ENCODE data around the gene NUDT1.

NUDT1 gene

GRCh38 chr7:2197436-2198155 is 44.4 kb upstream of the NUDT1 start:
- 95% methylated on average over 12 of the region's 21 CpGs for WGBS (ENCODE audit: insufficient coverage)
- Histone ChIP-seq H3K4me3 (ENCODE audit: control insufficient read depth in 1 of 7, extremely low read depth in 1 of 7, insufficient read depth in 4 of 7, low read depth in 2 of 7, low read length in 6 of 7) (no peak overlapping the region), H3K27me3 (replicated peaks in 2 of 5; ENCODE audit: control insufficient read depth in 4 of 5, insufficient read depth in 5 of 5, low read length in 4 of 5) (no peaks in the 10 kb centered on the region), H3K4me1 (ENCODE audit: control extremely low read depth in 1 of 4, control insufficient read depth in 4 of 4, insufficient read depth in 4 of 4, low read length in 3 of 4) (no peaks in the 10 kb centered on the region), H3K36me3 (ENCODE audit: control insufficient read depth in 4 of 4, insufficient read depth in 4 of 4, low read length in 3 of 4) (peaks cover 8 to 76% (median 42%) of the 10 kb centered on the region in 4 experiments), H3K27ac (ENCODE audit: insufficient read depth in 1 of 2, low read depth in 1 of 2, low read length in 2 of 2, poor library complexity in 1 of 2, severe bottlenecking in 2 of 2) (no peak overlapping the region), H3K9me3 (ENCODE audit: control extremely low read depth in 1 of 5, control insufficient read depth in 4 of 5, insufficient read depth in 2 of 5, low read depth in 1 of 5, low read length in 4 of 5) (peaks cover 0 to 12% (median 9%) of the 10 kb centered on the region in 5 experiments)
- no peak for DNase-seq
- ChIA-PET CTCF (no interaction called here), POLR2A (no interaction called here)

DNA sequence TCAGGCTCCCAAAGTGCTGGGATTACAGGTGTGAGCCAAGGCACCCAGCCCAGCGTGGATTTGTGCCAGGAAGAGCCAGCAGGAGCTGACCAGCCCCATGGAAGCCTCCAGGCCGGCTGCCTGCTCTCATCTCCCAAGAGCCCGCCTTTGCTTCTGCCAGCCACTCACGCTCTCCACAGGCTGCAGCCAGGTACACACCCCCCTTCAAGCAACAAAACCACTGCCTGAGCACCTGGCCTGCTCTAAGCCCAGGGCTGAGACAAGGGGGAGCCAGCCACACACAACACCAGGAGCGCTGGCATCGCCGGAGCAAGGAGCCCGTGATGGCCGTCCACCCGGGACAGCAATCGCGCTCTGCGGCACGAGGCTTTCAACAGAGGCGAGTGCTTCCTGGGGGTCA is 43.8 kb upstream of the NUDT1 start:
- CTCF ChIA-PET, result no interaction called here
- no peak for DNase-seq
- no peak overlapping the region for H3K4me3 ChIP-seq (ENCODE audit: control insufficient read depth in 1 of 7, extremely low read depth in 1 of 7, insufficient read depth in 4 of 7, low read depth in 2 of 7, low read length in 6 of 7)
- H3K27ac ChIP-seq (ENCODE audit: insufficient read depth in 1 of 2, low read depth in 1 of 2, low read length in 2 of 2, poor library complexity in 1 of 2, severe bottlenecking in 2 of 2), result no peak overlapping the region
- POLR2A ChIA-PET, result no interaction called here
- H3K36me3 ChIP-seq (ENCODE audit: control insufficient read depth in 4 of 4, insufficient read depth in 4 of 4, low read length in 3 of 4), result peaks cover 8 to 76% (median 41%) of the 10 kb centered on the region in 4 experiments
- peaks cover 0 to 12% (median 9%) of the 10 kb centered on the region in 5 experiments for H3K9me3 ChIP-seq (ENCODE audit: control extremely low read depth in 1 of 5, control insufficient read depth in 4 of 5, insufficient read depth in 2 of 5, low read depth in 1 of 5, low read length in 4 of 5)
- no peaks in the 10 kb centered on the region for H3K27me3 ChIP-seq (replicated peaks in 2 of 5; ENCODE audit: control insufficient read depth in 4 of 5, insufficient read depth in 5 of 5, low read length in 4 of 5)
- H3K4me1 ChIP-seq (ENCODE audit: control extremely low read depth in 1 of 4, control insufficient read depth in 4 of 4, insufficient read depth in 4 of 4, low read length in 3 of 4), result no peaks in the 10 kb centered on the region
- WGBS (ENCODE audit: insufficient coverage), result over 99% methylated on average over 12 of the region's 15 CpGs

GRCh38 chr7:2198760-2199159 is 43.3 kb upstream of the NUDT1 start:
- H3K9me3 ChIP-seq (ENCODE audit: control extremely low read depth in 1 of 5, control insufficient read depth in 4 of 5, insufficient read depth in 2 of 5, low read depth in 1 of 5, low read length in 4 of 5), result peaks cover 0 to 12% (median 9%) of the 10 kb centered on the region in 5 experiments
- CTCF ChIA-PET, result no interaction called here
- no peak overlapping the region for H3K27ac ChIP-seq (ENCODE audit: insufficient read depth in 1 of 2, low read depth in 1 of 2, low read length in 2 of 2, poor library complexity in 1 of 2, severe bottlenecking in 2 of 2)
- WGBS (ENCODE audit: insufficient coverage), result 96% methylated on average over 7 of the region's 10 CpGs
- no peak overlapping the region for H3K4me3 ChIP-seq (ENCODE audit: control insufficient read depth in 1 of 7, extremely low read depth in 1 of 7, insufficient read depth in 4 of 7, low read depth in 2 of 7, low read length in 6 of 7)
- peaks cover 8 to 74% (median 40%) of the 10 kb centered on the region in 4 experiments for H3K36me3 ChIP-seq (ENCODE audit: control insufficient read depth in 4 of 4, insufficient read depth in 4 of 4, low read length in 3 of 4)
- no peak for DNase-seq
- POLR2A ChIA-PET, result no interaction called here
- no peaks in the 10 kb centered on the region for H3K4me1 ChIP-seq (ENCODE audit: control extremely low read depth in 1 of 4, control insufficient read depth in 4 of 4, insufficient read depth in 4 of 4, low read length in 3 of 4)
- no peaks in the 10 kb centered on the region for H3K27me3 ChIP-seq (replicated peaks in 2 of 5; ENCODE audit: control insufficient read depth in 4 of 5, insufficient read depth in 5 of 5, low read length in 4 of 5)

DNA sequence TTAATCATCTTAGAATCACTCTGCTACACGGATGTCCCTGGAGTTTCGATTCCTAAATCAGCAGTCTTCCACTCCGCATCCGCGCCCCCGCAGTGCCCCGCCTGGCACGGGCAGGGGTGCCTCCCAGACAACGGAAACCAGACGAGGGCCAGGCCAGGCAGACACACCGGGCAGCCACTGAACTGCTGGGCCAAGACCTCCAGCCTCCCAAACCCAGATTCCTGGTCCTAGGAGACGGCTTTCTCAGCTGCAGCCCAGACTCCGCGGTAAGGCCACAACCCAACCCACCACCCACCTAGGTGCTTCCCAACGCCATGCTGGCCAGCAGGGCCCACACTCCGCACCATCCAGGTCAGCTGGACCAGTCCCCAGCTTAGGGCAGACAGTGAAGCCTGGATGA is 42.5 kb upstream of the NUDT1 start:
- POLR2A ChIA-PET, result no interaction called here
- 96% methylated on average over 7 of the region's 16 CpGs for WGBS (ENCODE audit: insufficient coverage)
- Histone ChIP-seq H3K4me3 (ENCODE audit: control insufficient read depth in 1 of 7, extremely low read depth in 1 of 7, insufficient read depth in 4 of 7, low read depth in 2 of 7, low read length in 6 of 7) (no peak overlapping the region), H3K36me3 (ENCODE audit: control insufficient read depth in 4 of 4, insufficient read depth in 4 of 4, low read length in 3 of 4) (peaks cover 8 to 76% (median 44%) of the 10 kb centered on the region in 4 experiments), H3K4me1 (ENCODE audit: control extremely low read depth in 1 of 4, control insufficient read depth in 4 of 4, insufficient read depth in 4 of 4, low read length in 3 of 4) (no peaks in the 10 kb centered on the region), H3K27ac (ENCODE audit: insufficient read depth in 1 of 2, low read depth in 1 of 2, low read length in 2 of 2, poor library complexity in 1 of 2, severe bottlenecking in 2 of 2) (no peak overlapping the region), H3K9me3 (ENCODE audit: control extremely low read depth in 1 of 5, control insufficient read depth in 4 of 5, insufficient read depth in 2 of 5, low read depth in 1 of 5, low read length in 4 of 5) (peaks cover 0 to 12% (median 9%) of the 10 kb centered on the region in 5 experiments), H3K27me3 (replicated peaks in 2 of 5; ENCODE audit: control insufficient read depth in 4 of 5, insufficient read depth in 5 of 5, low read length in 4 of 5) (no peaks in the 10 kb centered on the region)
- CTCF ChIA-PET, result no interaction called here
- DNase-seq, result no peak

- ChIA-PET POLR2A (no interaction called here), CTCF (no interaction called here)
- Histone ChIP-seq H3K4me1 (ENCODE audit: control extremely low read depth in 1 of 4, control insufficient read depth in 4 of 4, insufficient read depth in 4 of 4, low read length in 3 of 4) (no peaks in the 10 kb centered on the region), H3K27ac (ENCODE audit: insufficient read depth in 1 of 2, low read depth in 1 of 2, low read length in 2 of 2, poor library complexity in 1 of 2, severe bottlenecking in 2 of 2) (no peak overlapping the region), H3K36me3 (ENCODE audit: control insufficient read depth in 4 of 4, insufficient read depth in 4 of 4, low read length in 3 of 4) (peaks cover 8 to 76% (median 44%) of the 10 kb centered on the region in 4 experiments), H3K27me3 (replicated peaks in 2 of 5; ENCODE audit: control insufficient read depth in 4 of 5, insufficient read depth in 5 of 5, low read length in 4 of 5) (no peaks in the 10 kb centered on the region), H3K9me3 (ENCODE audit: control extremely low read depth in 1 of 5, control insufficient read depth in 4 of 5, insufficient read depth in 2 of 5, low read depth in 1 of 5, low read length in 4 of 5) (peaks cover 0 to 12% (median 9%) of the 10 kb centered on the region in 5 experiments), H3K4me3 (ENCODE audit: control insufficient read depth in 1 of 7, extremely low read depth in 1 of 7, insufficient read depth in 4 of 7, low read depth in 2 of 7, low read length in 6 of 7) (no peak overlapping the region)
- 93% methylated on average over 22 of the region's 25 CpGs for WGBS (ENCODE audit: insufficient coverage)
- DNase-seq, result no peak
Measured at GRCh38 chr7:2199956-2200583, 42.0 kb upstream of the NUDT1 start.

- Histone ChIP-seq H3K9me3 (ENCODE audit: control extremely low read depth in 1 of 5, control insufficient read depth in 4 of 5, insufficient read depth in 2 of 5, low read depth in 1 of 5, low read length in 4 of 5) (peaks cover 0 to 7% (median 4%) of the 10 kb centered on the region in 5 experiments), H3K4me1 (ENCODE audit: control extremely low read depth in 1 of 4, control insufficient read depth in 4 of 4, insufficient read depth in 4 of 4, low read length in 3 of 4) (no peaks in the 10 kb centered on the region), H3K27ac (ENCODE audit: insufficient read depth in 1 of 2, low read depth in 1 of 2, low read length in 2 of 2, poor library complexity in 1 of 2, severe bottlenecking in 2 of 2) (no peak overlapping the region), H3K4me3 (ENCODE audit: control insufficient read depth in 1 of 7, extremely low read depth in 1 of 7, insufficient read depth in 4 of 7, low read depth in 2 of 7, low read length in 6 of 7) (no peak overlapping the region), H3K27me3 (replicated peaks in 2 of 5; ENCODE audit: control insufficient read depth in 4 of 5, insufficient read depth in 5 of 5, low read length in 4 of 5) (no peaks in the 10 kb centered on the region), H3K36me3 (ENCODE audit: control insufficient read depth in 4 of 4, insufficient read depth in 4 of 4, low read length in 3 of 4) (peaks cover 8 to 76% (median 39%) of the 10 kb centered on the region in 4 experiments)
- DNase-seq, result no peak
- 100% methylated on average over 17 of the region's 18 CpGs for WGBS (ENCODE audit: insufficient coverage)
- POLR2A ChIA-PET, result no interaction called here
- CTCF ChIA-PET, result no interaction called here
Measured at GRCh38 chr7:2200584-2200980, 41.4 kb upstream of the NUDT1 start.

- Histone ChIP-seq H3K4me1 (ENCODE audit: control extremely low read depth in 1 of 4, control insufficient read depth in 4 of 4, insufficient read depth in 4 of 4, low read length in 3 of 4) (no peaks in the 10 kb centered on the region), H3K27me3 (replicated peaks in 2 of 5; ENCODE audit: control insufficient read depth in 4 of 5, insufficient read depth in 5 of 5, low read length in 4 of 5) (no peaks in the 10 kb centered on the region), H3K9me3 (ENCODE audit: control extremely low read depth in 1 of 5, control insufficient read depth in 4 of 5, insufficient read depth in 2 of 5, low read depth in 1 of 5, low read length in 4 of 5) (peaks cover 0 to 2% (median 0%) of the 10 kb centered on the region in 5 experiments), H3K27ac (ENCODE audit: insufficient read depth in 1 of 2, low read depth in 1 of 2, low read length in 2 of 2, poor library complexity in 1 of 2, severe bottlenecking in 2 of 2) (no peak overlapping the region), H3K4me3 (ENCODE audit: control insufficient read depth in 1 of 7, extremely low read depth in 1 of 7, insufficient read depth in 4 of 7, low read depth in 2 of 7, low read length in 6 of 7) (no peak overlapping the region), H3K36me3 (ENCODE audit: control insufficient read depth in 4 of 4, insufficient read depth in 4 of 4, low read length in 3 of 4) (peaks cover 8 to 71% (median 34%) of the 10 kb centered on the region in 4 experiments)
- CTCF ChIA-PET, result interaction anchor here (1.2 kb wide), 1 partner anchor 10 kb away, joined by 4 read pairs; no protein-coding TSS in a partner anchor
- no peak for DNase-seq
- POLR2A ChIA-PET, result no interaction called here
- 93% methylated on average over 8 of the region's 10 CpGs for WGBS (ENCODE audit: insufficient coverage)
Measured at GRCh38 chr7:2201128-2201527, 40.9 kb upstream of the NUDT1 start.

Data from common myeloid progenitor, CD34-positive (primary cell).